Liver (tissue), 3 donors: ENCODE data around the gene PRKD1.

Experiments used
- ATF3 ChIP-seq: IDR thresholded peaks from 2 replicates; pipeline ENCODE4 v1.6.1; 2016; ENCODE audit warnings: antibody characterized with exemption
- CTCF ChIP-seq: fragments of 150-350 bp; IDR thresholded peaks from 2 replicates; pipeline ENCODE4 v1.5.1; 2017; ENCODE audit warnings: improper control_type of control experiment, low read depth, low read length; ENCODE audit not compliant: missing input control
- FOXA1 ChIP-seq: IDR thresholded peaks from 2 replicates; pipeline ENCODE4 v1.6.1; 2016; ENCODE audit warnings: antibody characterized with exemption
- GABPA ChIP-seq, 2 donors: IDR thresholded peaks in 1 of 2; conservative IDR thresholded peaks in 1 of 2; 2 replicates each; pipeline ENCODE4 v1.6.1; 2016; ENCODE audit warnings: antibody characterized with exemption in 2 of 2, mild to moderate bottlenecking in 1 of 2, moderate library complexity in 1 of 2
- JUND ChIP-seq, 2 donors: IDR thresholded peaks; 2 replicates each; pipeline ENCODE4 v1.6.1; 2016; ENCODE audit warnings: antibody characterized with exemption in 2 of 2
- MAX ChIP-seq: IDR thresholded peaks from 2 replicates; pipeline ENCODE4 v1.6.1; 2016; ENCODE audit warnings: antibody characterized with exemption
- RAD21 ChIP-seq, 2 donors: IDR thresholded peaks; 2 replicates each; pipeline ENCODE4 v1.6.1; 2016; ENCODE audit warnings: antibody characterized with exemption in 2 of 2, mild to moderate bottlenecking in 2 of 2
- RXRA ChIP-seq, 2 donors: IDR thresholded peaks; 2 replicates each; pipeline ENCODE4 v1.6.1; 2017 to 2018; ENCODE audit warnings: antibody characterized with exemption in 2 of 2, mild to moderate bottlenecking in 1 of 2
- TAF1 ChIP-seq: conservative IDR thresholded peaks from 2 replicates; pipeline ENCODE4 v1.6.1; 2016; ENCODE audit warnings: antibody characterized with exemption, mild to moderate bottlenecking
- YY1 ChIP-seq: IDR thresholded peaks from 2 replicates; pipeline ENCODE4 v1.6.1; 2016; ENCODE audit warnings: antibody characterized with exemption, mild to moderate bottlenecking
- ZBTB33 ChIP-seq: IDR thresholded peaks from 2 replicates; pipeline ENCODE4 v1.6.1; 2016; ENCODE audit warnings: antibody characterized with exemption
- TF ChIP-seq, protein P1 (sequence below): IDR thresholded peaks from 2 replicates; pipeline ENCODE4 v1.6.1; 2016; ENCODE audit warnings: antibody characterized with exemption, mild to moderate bottlenecking
- donor health status: healthy.
- donor health status: healthy.

GRCh38 chr14:29569194-29569593 lies 358.5 kb downstream of the PRKD1 start:
- no peak for TF ChIP-seq CTCF
- no peak for TF ChIP-seq YY1
- no peak for TF ChIP-seq ZBTB33
- no peak for TF ChIP-seq MAX
- no peak for TF ChIP-seq TAF1
- TF ChIP-seq JUND (IDR thresholded peaks at IDR 0.05) = no peak
- TF ChIP-seq RXRA (IDR thresholded peaks at IDR 0.05) = no peak
- TF ChIP-seq, protein P1, sequence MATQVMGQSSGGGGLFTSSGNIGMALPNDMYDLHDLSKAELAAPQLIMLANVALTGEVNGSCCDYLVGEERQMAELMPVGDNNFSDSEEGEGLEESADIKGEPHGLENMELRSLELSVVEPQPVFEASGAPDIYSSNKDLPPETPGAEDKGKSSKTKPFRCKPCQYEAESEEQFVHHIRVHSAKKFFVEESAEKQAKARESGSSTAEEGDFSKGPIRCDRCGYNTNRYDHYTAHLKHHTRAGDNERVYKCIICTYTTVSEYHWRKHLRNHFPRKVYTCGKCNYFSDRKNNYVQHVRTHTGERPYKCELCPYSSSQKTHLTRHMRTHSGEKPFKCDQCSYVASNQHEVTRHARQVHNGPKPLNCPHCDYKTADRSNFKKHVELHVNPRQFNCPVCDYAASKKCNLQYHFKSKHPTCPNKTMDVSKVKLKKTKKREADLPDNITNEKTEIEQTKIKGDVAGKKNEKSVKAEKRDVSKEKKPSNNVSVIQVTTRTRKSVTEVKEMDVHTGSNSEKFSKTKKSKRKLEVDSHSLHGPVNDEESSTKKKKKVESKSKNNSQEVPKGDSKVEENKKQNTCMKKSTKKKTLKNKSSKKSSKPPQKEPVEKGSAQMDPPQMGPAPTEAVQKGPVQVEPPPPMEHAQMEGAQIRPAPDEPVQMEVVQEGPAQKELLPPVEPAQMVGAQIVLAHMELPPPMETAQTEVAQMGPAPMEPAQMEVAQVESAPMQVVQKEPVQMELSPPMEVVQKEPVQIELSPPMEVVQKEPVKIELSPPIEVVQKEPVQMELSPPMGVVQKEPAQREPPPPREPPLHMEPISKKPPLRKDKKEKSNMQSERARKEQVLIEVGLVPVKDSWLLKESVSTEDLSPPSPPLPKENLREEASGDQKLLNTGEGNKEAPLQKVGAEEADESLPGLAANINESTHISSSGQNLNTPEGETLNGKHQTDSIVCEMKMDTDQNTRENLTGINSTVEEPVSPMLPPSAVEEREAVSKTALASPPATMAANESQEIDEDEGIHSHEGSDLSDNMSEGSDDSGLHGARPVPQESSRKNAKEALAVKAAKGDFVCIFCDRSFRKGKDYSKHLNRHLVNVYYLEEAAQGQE = no peak
- TF ChIP-seq RAD21 (IDR thresholded peaks at IDR 0.05) = no peak
- TF ChIP-seq GABPA (IDR thresholded peaks at IDR 0.05 in 1 of 2, conservative IDR thresholded peaks at IDR 0.05 in 1 of 2) = no peak
- TF ChIP-seq ATF3 = no peak
- no peak for TF ChIP-seq FOXA1
